Measurements from ENCODE around the gene NOD2.

The NOD2 gene

DNA sequence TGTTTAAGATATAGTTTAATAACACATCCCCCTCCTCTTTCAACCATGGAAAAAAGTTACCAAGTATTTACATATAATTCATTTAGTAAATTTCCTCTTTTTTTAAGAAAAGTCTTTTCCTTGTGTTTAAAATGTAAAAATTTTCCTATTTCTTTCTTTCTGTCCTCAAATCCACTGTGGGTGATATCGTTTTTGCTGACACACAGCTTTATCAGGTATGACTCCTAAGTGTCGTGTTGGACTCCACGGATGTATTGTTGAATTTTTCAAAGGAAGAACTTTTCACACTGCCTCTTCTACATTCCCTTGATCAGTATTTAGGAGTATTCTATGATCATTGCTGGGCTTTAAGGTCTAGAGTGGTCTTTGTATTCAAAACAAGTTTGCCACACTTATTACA, 81.6 kb downstream of the NOD2 start:
- TF ChIP-seq ZFX (IDR thresholded peaks at IDR 0.05) = no peak
- TF ChIP-seq, protein P1, sequence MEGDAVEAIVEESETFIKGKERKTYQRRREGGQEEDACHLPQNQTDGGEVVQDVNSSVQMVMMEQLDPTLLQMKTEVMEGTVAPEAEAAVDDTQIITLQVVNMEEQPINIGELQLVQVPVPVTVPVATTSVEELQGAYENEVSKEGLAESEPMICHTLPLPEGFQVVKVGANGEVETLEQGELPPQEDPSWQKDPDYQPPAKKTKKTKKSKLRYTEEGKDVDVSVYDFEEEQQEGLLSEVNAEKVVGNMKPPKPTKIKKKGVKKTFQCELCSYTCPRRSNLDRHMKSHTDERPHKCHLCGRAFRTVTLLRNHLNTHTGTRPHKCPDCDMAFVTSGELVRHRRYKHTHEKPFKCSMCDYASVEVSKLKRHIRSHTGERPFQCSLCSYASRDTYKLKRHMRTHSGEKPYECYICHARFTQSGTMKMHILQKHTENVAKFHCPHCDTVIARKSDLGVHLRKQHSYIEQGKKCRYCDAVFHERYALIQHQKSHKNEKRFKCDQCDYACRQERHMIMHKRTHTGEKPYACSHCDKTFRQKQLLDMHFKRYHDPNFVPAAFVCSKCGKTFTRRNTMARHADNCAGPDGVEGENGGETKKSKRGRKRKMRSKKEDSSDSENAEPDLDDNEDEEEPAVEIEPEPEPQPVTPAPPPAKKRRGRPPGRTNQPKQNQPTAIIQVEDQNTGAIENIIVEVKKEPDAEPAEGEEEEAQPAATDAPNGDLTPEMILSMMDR (conservative IDR thresholded peaks at IDR 0.05) = no peak
- H3K27ac ChIP-seq = no peak overlapping the region

DNA sequence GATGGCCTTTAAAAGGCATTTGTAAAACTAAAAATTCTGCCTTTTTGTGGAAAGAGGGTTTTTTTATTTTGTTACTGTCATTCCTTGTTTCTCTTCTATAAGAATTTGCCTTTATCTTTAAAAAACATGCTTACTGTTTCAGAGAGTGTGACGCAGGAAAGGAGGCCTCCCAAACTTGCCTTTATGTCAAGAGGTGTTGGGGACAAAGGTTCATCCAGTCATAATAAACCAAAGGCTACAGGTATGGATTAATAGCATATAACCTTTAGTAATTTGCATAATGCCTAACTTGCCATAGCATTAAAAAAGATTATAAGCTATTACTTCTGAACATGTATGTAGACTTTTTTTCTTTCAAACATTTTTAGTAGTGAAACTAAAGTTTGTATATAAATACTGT, 82.6 kb downstream of the NOD2 start:
- H3K27ac ChIP-seq = no peak overlapping the region
- TF ChIP-seq ZFX (IDR thresholded peaks at IDR 0.05) = no peak
- TF ChIP-seq, protein P1 (conservative IDR thresholded peaks at IDR 0.05) = no peak

DNA sequence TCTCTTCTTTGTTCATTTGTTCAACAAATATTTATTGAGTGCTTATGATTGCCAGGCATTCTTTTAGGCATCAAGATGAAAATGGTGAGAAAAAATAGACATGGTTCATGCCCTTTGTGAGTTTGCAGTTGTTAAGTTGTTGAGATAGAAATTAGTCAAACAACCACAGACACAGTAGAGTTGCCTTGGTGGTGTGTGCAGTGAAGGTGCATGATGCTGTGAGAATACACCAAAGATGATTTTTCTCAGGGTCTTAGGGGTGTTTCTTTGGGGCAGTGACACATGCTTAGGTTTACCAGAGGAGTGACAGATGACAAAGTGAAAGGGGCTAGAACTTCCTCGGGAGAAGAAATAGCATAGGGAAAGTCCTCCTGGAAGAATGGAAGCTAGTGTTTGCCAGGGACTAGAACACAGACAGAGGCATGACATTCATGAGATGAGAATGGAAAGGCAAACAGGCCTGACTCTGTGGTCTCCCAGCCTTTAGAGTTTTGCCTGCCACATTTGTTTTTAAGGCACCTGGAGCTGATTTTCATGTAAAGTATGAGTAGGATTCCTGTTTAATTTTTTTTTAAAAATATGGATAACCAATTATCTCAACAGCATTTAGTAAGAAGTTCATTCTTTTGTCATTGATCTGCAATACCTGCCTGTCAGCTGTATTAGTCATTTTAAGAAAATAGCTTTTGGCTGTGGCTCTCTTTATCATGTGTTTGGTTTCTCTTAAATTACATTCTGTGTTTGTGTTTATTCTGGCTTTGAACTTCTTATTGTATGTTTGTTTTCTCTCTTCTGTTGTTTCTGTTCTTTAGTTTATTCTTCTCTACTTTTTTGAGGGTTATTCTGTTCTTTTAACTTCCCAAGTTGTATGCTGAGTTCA, 85.1 kb downstream of the NOD2 start:
- TF ChIP-seq, protein P1 (conservative IDR thresholded peaks at IDR 0.05) = no peak

DNA sequence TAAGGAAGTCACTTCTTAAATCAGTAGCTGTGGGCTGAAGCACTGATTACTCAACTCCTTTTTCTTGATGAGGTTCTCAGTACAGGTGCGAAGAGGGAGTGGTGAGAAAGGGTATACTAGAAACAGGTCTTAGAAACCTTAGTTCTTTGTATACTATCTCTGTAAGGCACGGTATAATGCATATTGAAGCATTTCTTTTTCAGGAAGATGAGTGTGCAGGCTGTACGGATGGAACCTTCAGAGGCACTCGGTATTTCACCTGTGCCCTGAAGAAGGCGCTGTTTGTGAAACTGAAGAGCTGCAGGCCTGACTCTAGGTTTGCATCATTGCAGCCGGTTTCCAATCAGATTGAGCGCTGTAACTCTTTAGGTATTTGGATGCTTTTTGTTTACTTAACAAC, 87.6 kb downstream of the NOD2 start:
- no peak overlapping the region for H3K27ac ChIP-seq
- no peak for TF ChIP-seq ZFX (IDR thresholded peaks at IDR 0.05)
- TF ChIP-seq, protein P1 (conservative IDR thresholded peaks at IDR 0.05) = peak; percentile 19

More for the DNA sequence above, 85.1 kb downstream of the NOD2 start:
- no peak overlapping the region for H3K27ac ChIP-seq

DNA sequence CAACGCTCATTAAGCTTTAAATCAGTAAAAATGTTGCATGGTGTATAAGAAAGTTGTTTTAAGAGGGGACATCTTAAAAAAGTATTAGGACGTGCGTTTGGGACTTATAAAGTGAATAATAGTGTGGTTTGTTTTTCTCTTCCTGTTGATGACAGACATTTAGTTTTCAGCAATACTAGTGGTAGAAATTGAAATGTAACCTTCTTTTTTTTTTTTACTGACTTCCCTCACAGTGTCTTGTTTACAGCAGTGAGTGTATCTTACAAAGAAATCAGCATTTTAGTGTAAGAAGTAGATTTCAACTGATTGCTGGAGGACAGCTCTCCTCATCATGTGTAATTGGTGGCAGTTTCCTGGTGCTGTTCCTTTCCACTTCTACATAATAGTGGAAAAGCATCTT, 88.1 kb downstream of the NOD2 start:
- no peak for TF ChIP-seq ZFX (IDR thresholded peaks at IDR 0.05)
- TF ChIP-seq, protein P1 (conservative IDR thresholded peaks at IDR 0.05) = no peak
- no peak overlapping the region for H3K27ac ChIP-seq

Measured in C4-2B (cell line).